Activated CD8-positive, alpha-beta T cell treated with anti-CD3 and anti-CD28 coated beads, Interleukin-2, amount 10 ng/mL, durations not matched to agents 7 days and 5 days (primary cell): Measurements from ENCODE around the gene TSPEAR. TPM values are rescaled to one million over a fixed set of nuclear protein-coding genes. Genes with fewer than 3 reads are reported as not detected.

ENCODE experiments used
- ATAC-seq: fragments of 150-1000 bp; cut with Tn5 transposase; one replicate; pipeline ENCODE4 v1.10.0; 2021; ENCODE audit warnings: moderate library complexity
- CTCF ChIA-PET: fragments of 350-600 bp; sonication (Branson Sonifier 250); formaldehyde crosslinking; loops from one replicate; lab custom pipeline; 2021; ENCODE audit warnings: antibody characterized with exemption; lab: Charles Lee
- POLR2A ChIA-PET: fragments of 350-600 bp; sonication (Branson Sonifier 250); formaldehyde crosslinking; loops from one replicate; lab custom pipeline; 2021; ENCODE audit warnings: antibody characterized with exemption; lab: Charles Lee
- DNase-seq: peaks from one replicate; pipeline ENCODE4 v3.0.0-alpha.2; 2020
- H3K27ac Mint-ChIP-seq: one replicate; pipeline ENCODE4 v1.8.0; 2021; ENCODE audit warnings: mild to moderate bottlenecking, mixed read lengths
- H3K27me3 Mint-ChIP-seq: one replicate; pipeline ENCODE4 v1.8.0; 2021; ENCODE audit warnings: low read depth, mixed read lengths
- H3K36me3 Mint-ChIP-seq: one replicate; pipeline ENCODE4 v1.8.0; 2021; ENCODE audit warnings: low read depth, mixed read lengths
- H3K4me1 Mint-ChIP-seq: one replicate; pipeline ENCODE4 v1.8.0; 2021; ENCODE audit warnings: low read depth, mixed read lengths
- H3K4me3 Mint-ChIP-seq: one replicate; pipeline ENCODE4 v1.8.0; 2021; ENCODE audit warnings: mild to moderate bottlenecking, mixed read lengths
- H3K9me3 Mint-ChIP-seq: one replicate; pipeline ENCODE4 v1.8.0; 2022; ENCODE audit warnings: mixed read lengths; ENCODE audit not compliant: insufficient read depth
- total RNA-seq, 2 experiments: library from RNA; stranded (reverse); gene quantifications; one replicate each; pipeline ENCODE4 v1.2.3, GENCODE V29; 2021

TSPEAR gene
- total RNA-seq, 2 experiments from 2014 or later = not detected

DNA sequence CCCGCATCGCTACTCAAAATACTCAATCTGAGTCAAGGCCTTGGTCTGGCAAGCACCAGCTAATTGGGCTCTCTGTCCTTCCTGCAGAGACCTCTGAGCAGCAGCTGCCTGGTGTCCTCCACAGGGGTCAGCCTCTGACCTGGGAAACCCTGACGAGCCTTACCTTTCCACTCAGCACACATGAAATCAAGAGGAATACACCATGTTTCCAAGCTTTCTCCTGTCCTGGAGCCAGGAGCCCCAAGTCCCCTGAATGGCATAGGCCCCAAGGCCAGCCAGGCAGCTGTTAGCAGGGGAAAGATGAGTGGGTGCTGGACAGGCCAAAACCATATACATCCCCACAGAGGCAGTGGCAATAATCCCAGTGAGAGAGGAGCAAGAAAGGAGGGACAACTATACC is 27.2 kb upstream of the TSPEAR start:
- no peak overlapping the region for H3K4me3 Mint-ChIP-seq
- ChIA-PET POLR2A (no interaction called here), CTCF (interaction anchor here (6.3 kb wide), 1 partner anchor 228 kb away, joined by 51 read pairs; no protein-coding TSS in a partner anchor)
- no peaks in the 10 kb centered on the region for H3K27me3 Mint-ChIP-seq
- no peak for DNase-seq
- H3K27ac Mint-ChIP-seq = no peak overlapping the region
- no peaks in the 10 kb centered on the region for H3K36me3 Mint-ChIP-seq
- peaks cover 4% of the 10 kb centered on the region for H3K9me3 Mint-ChIP-seq
- ATAC-seq = no peak
- no peaks in the 10 kb centered on the region for H3K4me1 Mint-ChIP-seq

DNA sequence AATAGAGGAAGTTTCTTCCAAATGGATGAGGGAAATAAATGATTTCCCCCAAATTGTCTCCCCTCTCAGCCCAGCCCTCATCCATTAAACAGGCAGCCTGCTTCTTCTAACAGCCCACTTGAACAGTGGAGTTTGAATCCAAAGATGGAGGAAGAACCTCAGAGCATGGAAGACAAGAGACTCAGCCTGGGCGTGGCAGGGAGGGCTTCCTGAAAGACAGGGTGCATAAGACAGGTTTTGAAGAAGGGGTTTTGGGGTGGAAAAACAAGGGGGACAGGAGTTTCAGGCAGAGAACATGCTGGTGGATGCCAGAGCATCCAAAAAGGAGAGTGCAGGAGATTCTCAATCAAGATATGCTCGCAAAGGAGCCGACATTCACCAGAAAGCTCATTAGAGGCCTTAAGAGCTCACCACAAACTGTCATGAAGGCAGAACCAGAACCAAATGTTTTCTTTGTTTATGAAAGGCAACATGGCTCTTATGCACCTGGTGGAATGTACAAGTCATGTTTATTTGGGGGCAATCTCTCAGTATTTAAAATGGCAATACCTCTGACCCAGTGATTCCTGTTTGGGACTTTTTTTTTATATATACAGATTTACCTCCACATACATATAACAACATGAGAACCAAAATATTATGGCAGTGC is 26.5 kb upstream of the TSPEAR start:
- CTCF ChIA-PET = no interaction called here
- DNase-seq (no peak), ATAC-seq (no peak)
- H3K27ac Mint-ChIP-seq = no peak overlapping the region
- POLR2A ChIA-PET = no interaction called here
- H3K27me3 Mint-ChIP-seq = no peaks in the 10 kb centered on the region
- H3K36me3 Mint-ChIP-seq = no peaks in the 10 kb centered on the region
- H3K4me1 Mint-ChIP-seq = no peaks in the 10 kb centered on the region
- no peak overlapping the region for H3K4me3 Mint-ChIP-seq
- H3K9me3 Mint-ChIP-seq = no peaks in the 10 kb centered on the region

DNA sequence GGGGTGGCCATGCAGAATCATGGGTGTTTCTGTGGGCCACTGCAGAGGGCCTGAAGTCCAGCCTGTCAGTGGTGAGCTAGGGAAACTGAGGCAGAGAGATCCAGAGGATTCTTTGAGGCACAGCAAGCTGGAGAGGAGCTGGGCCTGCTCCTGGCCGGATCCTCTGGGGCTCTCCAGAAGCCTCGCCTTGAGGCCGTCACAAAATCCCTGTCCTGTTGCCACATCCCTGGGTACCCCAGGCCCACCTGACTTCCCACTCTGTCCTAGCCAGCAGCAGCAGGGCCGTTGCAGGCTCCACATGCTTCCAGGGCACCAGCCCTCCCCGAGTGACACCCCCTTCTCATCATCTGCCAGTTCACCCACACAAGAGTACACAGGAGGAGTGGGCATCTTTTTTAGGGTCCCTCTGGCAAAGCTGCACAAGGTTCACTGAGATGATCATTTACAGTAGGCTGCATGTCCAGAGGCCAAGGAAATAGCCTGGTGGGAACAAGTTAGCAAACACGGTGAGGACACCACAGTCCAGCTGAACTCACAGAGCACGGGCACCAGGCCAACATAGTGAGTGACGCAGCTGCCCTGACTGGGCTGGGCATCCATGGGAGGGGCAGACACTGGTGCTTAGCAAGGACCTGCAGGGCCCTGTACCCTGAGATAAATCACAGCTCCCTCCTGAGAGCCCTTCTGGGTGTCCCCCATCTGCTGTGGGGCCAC is 25.1 kb upstream of the TSPEAR start:
- H3K36me3 Mint-ChIP-seq = no peaks in the 10 kb centered on the region
- H3K4me1 Mint-ChIP-seq = no peaks in the 10 kb centered on the region
- H3K27ac Mint-ChIP-seq = no peak overlapping the region
- no peaks in the 10 kb centered on the region for H3K9me3 Mint-ChIP-seq
- ChIA-PET CTCF (interaction anchor here (0.9 kb wide), 1 partner anchor 57 kb away, joined by 3 read pairs; no protein-coding TSS in a partner anchor), POLR2A (no interaction called here)
- no peak overlapping the region for H3K4me3 Mint-ChIP-seq
- ATAC-seq (no peak), DNase-seq (no peak)
- no peaks in the 10 kb centered on the region for H3K27me3 Mint-ChIP-seq

DNA sequence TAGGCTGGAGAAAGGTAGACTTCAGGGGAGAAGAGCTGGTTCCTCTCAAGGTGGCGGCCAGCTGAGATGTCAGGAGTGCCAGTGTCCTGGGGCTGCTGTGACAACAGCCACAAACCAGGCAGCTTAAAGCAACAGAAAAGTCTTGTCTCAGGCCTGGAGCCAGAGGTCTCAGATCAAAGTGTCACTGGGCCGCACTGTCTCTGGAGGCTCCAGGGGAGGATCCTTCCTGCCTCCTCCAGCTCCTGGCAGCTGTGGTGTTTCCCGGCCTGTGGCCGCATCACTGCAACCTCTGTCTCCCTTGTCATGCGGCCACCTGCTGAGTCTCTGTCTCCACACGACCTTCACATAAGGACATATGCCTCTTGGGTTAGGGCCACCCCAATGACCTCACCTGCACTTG is 24.4 kb upstream of the TSPEAR start:
- Mint-ChIP-seq H3K9me3 (no peaks in the 10 kb centered on the region), H3K4me1 (no peaks in the 10 kb centered on the region), H3K4me3 (no peak overlapping the region), H3K27ac (no peak overlapping the region), H3K36me3 (no peaks in the 10 kb centered on the region), H3K27me3 (peaks cover 2% of the 10 kb centered on the region)
- ChIA-PET CTCF (interaction anchor here (0.9 kb wide), 1 partner anchor 58 kb away, joined by 3 read pairs; no protein-coding TSS in a partner anchor), POLR2A (no interaction called here)
- DNase-seq (no peak), ATAC-seq (no peak)

DNA sequence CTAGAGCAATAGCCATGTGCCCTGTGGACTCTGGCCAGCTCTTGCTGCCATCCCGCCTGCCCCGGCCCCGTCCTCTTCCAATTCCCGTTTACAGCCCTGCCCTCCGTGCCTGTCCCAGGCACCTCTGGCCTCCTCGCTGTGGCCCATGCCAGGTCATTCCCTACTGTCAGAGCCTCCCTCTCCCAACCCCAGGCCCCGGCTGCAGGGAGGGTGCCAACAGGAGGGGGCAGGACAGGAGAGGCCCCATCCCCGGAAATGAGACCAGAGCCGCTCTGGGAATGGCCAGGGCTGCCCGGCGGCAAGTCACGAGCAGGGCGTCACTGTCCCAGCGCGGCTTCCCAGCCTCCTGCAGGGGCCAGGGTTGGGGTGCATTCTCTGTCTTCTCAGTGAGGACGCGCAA is 23.5 kb upstream of the TSPEAR start:
- Mint-ChIP-seq H3K36me3 (no peaks in the 10 kb centered on the region), H3K4me3 (no peak overlapping the region), H3K27ac (no peak overlapping the region), H3K4me1 (no peaks in the 10 kb centered on the region), H3K9me3 (no peaks in the 10 kb centered on the region), H3K27me3 (peaks cover 2% of the 10 kb centered on the region)
- ChIA-PET POLR2A (interaction anchor here (1.0 kb wide), 1 partner anchor 176 kb away, joined by 4 read pairs; the partner anchor contains the start of gene KRTAP10-3), CTCF (no interaction called here)
- ATAC-seq (no peak), DNase-seq (no peak)

DNA sequence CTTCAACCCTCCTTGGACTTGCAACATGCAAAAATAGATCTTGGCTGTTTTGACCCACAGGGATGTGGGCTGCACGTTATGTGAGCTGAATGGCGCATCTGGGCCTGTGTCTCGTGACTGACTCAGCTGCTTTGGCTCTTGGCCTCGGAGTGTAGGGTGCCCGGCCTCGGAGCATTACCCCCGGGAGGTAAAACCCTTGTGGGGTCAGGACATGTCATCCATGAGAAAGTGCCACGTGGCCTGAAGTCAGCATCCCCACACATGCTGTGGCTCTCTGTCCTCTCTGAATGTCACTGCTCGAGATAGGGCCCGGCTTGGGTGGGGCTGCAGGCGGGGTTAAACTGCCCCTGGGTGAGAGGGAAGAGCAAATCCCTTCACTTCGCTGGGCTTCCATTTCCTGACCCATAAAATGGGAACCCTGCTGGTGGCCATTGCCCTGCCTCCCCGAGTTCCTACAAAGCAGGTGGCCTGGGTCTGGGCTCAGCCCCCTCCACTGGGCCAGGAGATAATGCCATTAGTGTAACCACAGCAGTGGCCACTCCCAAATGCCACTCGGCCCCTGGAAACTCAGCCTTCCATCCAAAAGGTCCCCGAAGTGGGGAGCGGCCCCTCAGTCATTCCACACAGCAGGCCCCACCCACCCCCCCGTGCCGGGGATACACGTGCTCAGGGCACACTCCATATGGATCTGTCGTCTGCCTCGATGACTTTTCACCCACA is 22.8 kb upstream of the TSPEAR start:
- ATAC-seq (no peak), DNase-seq (no peak)
- H3K9me3 Mint-ChIP-seq = no peaks in the 10 kb centered on the region
- H3K4me1 Mint-ChIP-seq = no peaks in the 10 kb centered on the region
- peaks cover 2% of the 10 kb centered on the region for H3K27me3 Mint-ChIP-seq
- no peaks in the 10 kb centered on the region for H3K36me3 Mint-ChIP-seq
- CTCF ChIA-PET = no interaction called here
- H3K4me3 Mint-ChIP-seq = no peak overlapping the region
- POLR2A ChIA-PET = interaction anchor here (1.0 kb wide), 1 partner anchor 175 kb away, joined by 4 read pairs; the partner anchor contains the start of gene KRTAP10-3
- no peak overlapping the region for H3K27ac Mint-ChIP-seq

DNA sequence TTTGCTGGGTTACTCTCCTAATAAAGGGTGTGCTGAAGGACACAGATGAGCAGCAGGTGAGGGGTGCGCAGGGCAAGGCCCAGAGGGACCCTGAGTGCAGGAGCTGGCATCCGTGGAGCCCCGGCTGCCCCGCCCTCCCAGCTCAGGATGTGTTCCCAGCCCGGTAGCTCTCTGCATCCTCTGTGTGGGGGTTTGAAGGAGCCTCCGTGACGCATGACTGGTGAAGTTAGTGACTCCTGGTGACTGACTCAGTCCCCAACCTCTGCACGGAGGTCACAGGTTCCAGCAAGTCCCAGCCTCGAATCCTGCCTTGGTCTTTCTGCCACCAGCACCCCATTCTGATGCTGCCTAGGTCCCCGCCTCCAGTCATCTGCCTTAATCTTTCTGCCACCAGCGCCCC is 21.6 kb upstream of the TSPEAR start:
- H3K36me3 Mint-ChIP-seq = no peaks in the 10 kb centered on the region
- H3K27ac Mint-ChIP-seq = no peak overlapping the region
- no peak overlapping the region for H3K4me3 Mint-ChIP-seq
- ATAC-seq (no peak), DNase-seq (no peak)
- H3K9me3 Mint-ChIP-seq = no peaks in the 10 kb centered on the region
- ChIA-PET POLR2A (no interaction called here), CTCF (no interaction called here)
- H3K4me1 Mint-ChIP-seq = no peaks in the 10 kb centered on the region
- peaks cover 2% of the 10 kb centered on the region for H3K27me3 Mint-ChIP-seq

DNA sequence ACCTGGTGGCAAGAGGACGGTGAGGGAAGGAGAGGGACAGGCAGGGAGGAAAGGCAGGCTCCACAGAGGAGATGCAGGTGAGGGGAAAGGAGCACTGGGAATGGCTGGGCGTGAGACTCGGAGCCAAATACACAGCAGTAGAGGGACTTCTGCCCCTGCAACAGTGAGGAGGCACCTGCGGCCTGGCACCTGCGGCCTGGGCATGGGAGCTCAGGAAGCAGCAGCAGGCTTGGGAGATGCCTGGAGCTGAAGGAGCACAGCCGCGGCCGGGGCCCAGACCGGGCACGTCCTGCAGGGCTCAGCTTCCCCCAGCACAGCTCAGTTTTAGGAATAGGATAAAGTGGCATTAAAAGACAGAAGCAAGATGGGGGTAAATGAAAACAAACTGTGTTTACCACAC is 20.9 kb upstream of the TSPEAR start:
- H3K27me3 Mint-ChIP-seq = peaks cover 2% of the 10 kb centered on the region
- H3K9me3 Mint-ChIP-seq = no peaks in the 10 kb centered on the region
- no peak overlapping the region for H3K27ac Mint-ChIP-seq
- ChIA-PET POLR2A (interaction anchor here (0.7 kb wide), 1 partner anchor 66 kb away, joined by 3 read pairs; no protein-coding TSS in a partner anchor), CTCF (no interaction called here)
- ATAC-seq (no peak), DNase-seq (no peak)
- H3K4me3 Mint-ChIP-seq = no peak overlapping the region
- H3K36me3 Mint-ChIP-seq = no peaks in the 10 kb centered on the region
- H3K4me1 Mint-ChIP-seq = no peaks in the 10 kb centered on the region

DNA sequence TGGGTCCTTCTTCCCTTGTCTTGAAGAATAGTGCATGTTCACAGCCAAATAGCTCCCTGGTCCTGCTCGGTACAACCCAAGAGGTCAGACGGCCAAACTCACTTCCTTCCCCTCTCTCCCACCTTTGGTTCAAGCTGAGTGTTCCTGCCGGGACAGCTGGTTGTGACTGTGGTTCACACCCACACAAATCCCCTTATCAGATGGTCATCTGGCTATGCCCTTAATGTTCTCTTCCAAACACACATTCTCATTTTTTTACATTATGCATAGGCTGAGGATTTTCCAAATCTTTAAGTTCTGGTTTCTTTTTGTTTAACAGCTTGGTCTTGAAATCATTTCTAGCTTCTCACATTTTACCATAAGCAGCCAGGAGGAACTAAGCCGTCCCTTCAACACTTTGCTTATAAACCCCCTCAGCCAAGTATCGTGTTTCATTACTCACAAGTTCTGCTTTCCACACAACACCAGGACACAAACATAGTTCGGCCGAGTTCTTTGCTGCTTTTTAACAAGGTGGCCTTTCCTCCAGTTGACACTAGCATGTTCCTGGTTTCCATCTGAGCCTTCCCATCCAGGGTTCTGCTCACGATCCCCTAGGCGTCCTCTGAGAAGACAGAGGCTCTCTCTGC is 19.7 kb upstream of the TSPEAR start:
- Mint-ChIP-seq H3K4me1 (no peaks in the 10 kb centered on the region), H3K4me3 (no peak overlapping the region), H3K27me3 (peaks cover 5% of the 10 kb centered on the region), H3K36me3 (no peaks in the 10 kb centered on the region), H3K27ac (no peak overlapping the region), H3K9me3 (no peaks in the 10 kb centered on the region)
- ChIA-PET CTCF (interaction anchor here (0.8 to 1.3 kb wide), 2 partner anchors 34 to 63 kb away, joined by 3 to 4 read pairs; no protein-coding TSS in a partner anchor), POLR2A (no interaction called here)
- ATAC-seq = no peak
- DNase-seq = no peak

DNA sequence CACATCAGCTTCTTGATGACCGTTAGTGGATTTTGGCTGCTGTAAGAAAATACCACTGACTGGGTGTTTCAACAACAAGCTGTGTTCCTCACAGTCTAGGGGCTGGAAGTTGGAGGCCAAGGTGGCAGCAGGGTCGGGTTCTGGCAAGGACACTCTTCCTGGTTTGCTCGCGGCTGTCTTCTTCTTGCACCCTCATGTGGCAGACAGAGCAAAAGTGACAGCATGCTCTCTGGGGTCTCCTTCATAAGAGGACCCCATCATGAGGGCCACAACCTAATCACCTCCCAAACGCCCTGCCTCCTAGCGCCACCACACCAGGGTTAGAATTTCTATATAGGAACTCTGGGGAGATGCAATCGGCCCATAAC is 18.6 kb upstream of the TSPEAR start:
- H3K4me1 Mint-ChIP-seq = no peaks in the 10 kb centered on the region
- H3K36me3 Mint-ChIP-seq = no peaks in the 10 kb centered on the region
- DNase-seq (no peak), ATAC-seq (no peak)
- ChIA-PET POLR2A (no interaction called here), CTCF (no interaction called here)
- H3K9me3 Mint-ChIP-seq = no peaks in the 10 kb centered on the region
- no peak overlapping the region for H3K27ac Mint-ChIP-seq
- peaks cover 10% of the 10 kb centered on the region for H3K27me3 Mint-ChIP-seq
- no peak overlapping the region for H3K4me3 Mint-ChIP-seq

DNA sequence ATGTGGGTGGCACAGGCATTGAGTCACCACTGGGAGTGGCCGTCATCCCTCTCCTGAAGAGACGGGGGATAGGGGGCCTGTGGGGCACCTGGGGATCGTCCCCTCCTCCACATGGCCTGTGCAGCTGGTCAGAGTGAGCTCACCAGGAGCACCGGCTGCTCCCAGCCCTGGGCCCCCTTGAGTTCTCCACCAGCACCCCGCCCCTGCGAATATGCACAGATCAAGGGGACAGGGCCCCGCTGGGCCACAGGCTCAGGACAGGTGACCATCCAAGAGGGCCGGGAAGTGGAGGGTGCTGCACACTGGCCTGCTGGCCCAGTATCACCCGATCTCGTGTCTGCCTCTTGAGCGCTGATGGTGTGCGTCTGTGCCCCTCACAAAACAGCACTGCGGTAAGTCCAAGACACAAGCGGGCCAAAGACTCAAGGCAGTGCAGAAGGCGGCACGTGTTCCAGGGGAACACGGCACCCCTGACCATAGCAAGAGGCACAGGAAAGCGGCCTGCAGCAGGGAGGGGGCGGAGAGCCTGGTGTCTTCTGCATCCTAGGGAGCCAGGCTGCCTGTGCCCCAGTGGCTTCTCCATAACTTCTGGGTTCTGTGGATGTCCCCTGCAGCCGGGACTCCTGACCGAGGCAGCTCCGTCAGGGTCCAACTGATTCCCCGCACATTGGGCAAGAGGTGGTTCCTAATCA is 18.1 kb upstream of the TSPEAR start:
- DNase-seq (no peak), ATAC-seq (no peak)
- no peak overlapping the region for H3K27ac Mint-ChIP-seq
- ChIA-PET POLR2A (no interaction called here), CTCF (no interaction called here)
- no peaks in the 10 kb centered on the region for H3K9me3 Mint-ChIP-seq
- no peaks in the 10 kb centered on the region for H3K4me1 Mint-ChIP-seq
- H3K36me3 Mint-ChIP-seq = no peaks in the 10 kb centered on the region
- H3K4me3 Mint-ChIP-seq = no peak overlapping the region
- peaks cover 12% of the 10 kb centered on the region for H3K27me3 Mint-ChIP-seq
